Progenitor cell of endocrine pancreas (in vitro differentiated cells): ENCODE measurements around the gene SLPI. TPM values are rescaled to one million over a fixed set of nuclear protein-coding genes. Genes with fewer than 3 reads are reported as not detected.

ENCODE experiments used
- DNase-seq: peaks from one replicate; pipeline ENCODE4 v3.0.0; 2021; ENCODE audit warnings: low spot score; ENCODE audit not compliant: unreplicated experiment
- H3K27ac Mint-ChIP-seq: 2 replicates; pipeline ENCODE4 v1.8.0; 2021; ENCODE audit warnings: mild to moderate bottlenecking, moderate library complexity, mixed read lengths
- H3K27me3 Mint-ChIP-seq: 2 replicates; pipeline ENCODE4 v1.8.0; 2021; ENCODE audit warnings: mixed read lengths
- H3K36me3 Mint-ChIP-seq: 2 replicates; pipeline ENCODE4 v1.8.0; 2022; ENCODE audit warnings: mixed read lengths; ENCODE audit not compliant: insufficient read depth
- H3K4me1 Mint-ChIP-seq: 2 replicates; pipeline ENCODE4 v1.8.0; 2021; ENCODE audit warnings: low read depth, mixed read lengths
- H3K4me3 Mint-ChIP-seq: 2 replicates; pipeline ENCODE4 v1.8.0; 2021; ENCODE audit warnings: low read depth, mild to moderate bottlenecking, moderate library complexity, mixed read lengths
- H3K9me3 Mint-ChIP-seq: 2 replicates; pipeline ENCODE4 v1.8.0; 2021; ENCODE audit warnings: low read depth, mixed read lengths
- CTCF ChIP-seq: fragments of 200-600 bp; sonication (generic); IDR thresholded peaks from one replicate; pipeline ENCODE4 v1.5.0; 2021; ENCODE audit warnings: antibody characterized with exemption, mild to moderate bottlenecking; ENCODE audit not compliant: unreplicated experiment
- total RNA-seq: library from RNA; stranded (reverse); gene quantifications from 2 replicates; pipeline ENCODE4 v1.2.1, GENCODE V29; 2021

The SLPI gene
- total RNA-seq, 1 donor from 2014 or later = not detected

- peaks cover 3% of the 10 kb centered on the region for H3K9me3 Mint-ChIP-seq
- no peak within 1 kb of the TSS for H3K4me3 Mint-ChIP-seq
- H3K27me3 Mint-ChIP-seq = peaks cover 24% of the 10 kb centered on the region
- peaks cover 3% of the 10 kb centered on the region for H3K4me1 Mint-ChIP-seq
- no peak for TF ChIP-seq CTCF
- no peak for DNase-seq
- H3K27ac Mint-ChIP-seq = no peak within 1 kb of the TSS
- H3K36me3 Mint-ChIP-seq = no peaks in the 10 kb centered on the region
Observed at GRCh38 chr20:45206725-45207124, 47.6 kb downstream of the SLPI start, which contains the start of gene SEMG1. Gene SEMG1, plus strand, starts transcription at chr20:45207033. Its CDS starts 21 bp downstream, at chr20:45207054.

Other genes starting within 250 kb of the SLPI start
- 0.07 and 0.12 TPM in 2 replicates for gene KCNS1, start 153.4 kb downstream of the SLPI start, total RNA-seq
- not detected in 2 replicates for gene WFDC5, start 139.4 kb downstream of the SLPI start, total RNA-seq
- not detected in 2 replicates for gene WFDC12, start 130.1 kb downstream of the SLPI start, total RNA-seq
- gene PI3, start 79.7 kb downstream of the SLPI start, total RNA-seq = not detected in 2 replicates
- gene SEMG1, start 47.5 kb downstream of the SLPI start, total RNA-seq = not detected in 2 replicates
- not detected in 2 replicates for gene SEMG2, start 33.2 kb downstream of the SLPI start, total RNA-seq
- 1.4 and 1.5 TPM in 2 replicates for gene RBPJL, start 52.3 kb upstream of the SLPI start, total RNA-seq
- 0.20 TPM in 1 of 2 replicates, not detected in the other for gene MATN4, start 53.7 kb upstream of the SLPI start, total RNA-seq
- gene SDC4, start 93.9 kb upstream of the SLPI start, total RNA-seq = 112 and 121 TPM in 2 replicates
- gene SYS1, start 108.6 kb upstream of the SLPI start, total RNA-seq = 31.1 and 31.9 TPM in 2 replicates
- gene TP53TG5, start 123.8 kb upstream of the SLPI start, total RNA-seq = not detected in 2 replicates
- 22.0 and 23.2 TPM in 2 replicates for gene DBNDD2, start 153.7 kb upstream of the SLPI start, total RNA-seq
- gene PIGT, start 161.6 kb upstream of the SLPI start, total RNA-seq = 85.1 and 87.7 TPM in 2 replicates
- 161 and 188 TPM in 2 replicates for gene WFDC2, start 215.2 kb upstream of the SLPI start, total RNA-seq